ENCODE data around the gene CEL. TPM values are rescaled to one million over a fixed set of nuclear protein-coding genes. Genes with fewer than 3 reads are reported as not detected.

CEL gene
- total and polyA plus RNA-seq, 10 of the 15 experiments (the other 5 are each of a cell fraction or from before 2014, with no cell fraction given), result 0.05 to 4.1 (median 0.29) TPM; not detected in 2

- TF ChIP-seq TCF7 (IDR thresholded peaks at IDR 0.05; ENCODE audit: borderline replicate concordance) (no peak), CHD4 (IDR thresholded peaks at IDR 0.05) (no peak), USF1 (IDR thresholded peaks at IDR 0.05; ENCODE audit: borderline replicate concordance, extremely low read length, insufficient read depth, low read depth, low read length) (no peak), RUNX3 (IDR thresholded peaks at IDR 0.05; ENCODE audit: low read length) (no peak), HDAC2 (IDR thresholded peaks at IDR 0.05) (no peak)
Measured at GRCh38 chr9:133041958-133042357, 19.8 kb upstream of the CEL start (continued).

GRCh38 chr9:133042676-133043075 lies 19.1 kb upstream of the CEL start:
- RAD21 ChIA-PET (ENCODE audit: unreplicated experiment), result interaction anchor here (1.5 kb wide), 1 partner anchor 101 kb away, joined by 3 read pairs; no protein-coding TSS in a partner anchor
- Histone ChIP-seq H4K20me1 (ENCODE audit: control insufficient read depth, insufficient read depth) (0 out of 2 replicates have a peak, but pooled peaks cover 6% of the 10 kb centered on the region), H3K27ac (ENCODE audit: control insufficient read depth, insufficient read depth) (no peak overlapping the region), H3K79me2 (ENCODE audit: control insufficient read depth, insufficient read depth, low read length) (peaks cover 4% of the 10 kb centered on the region), H3K4me2 (ENCODE audit: control insufficient read depth, insufficient read depth) (no peak overlapping the region), H3K27me3 (replicated peaks in 1 of 2; ENCODE audit: control insufficient read depth in 2 of 2, insufficient read depth in 2 of 2, low read length in 1 of 2) (no peaks in the 10 kb centered on the region), H2AFZ (ENCODE audit: control insufficient read depth, low read depth, low read length) (no peak overlapping the region), H3K9ac (ENCODE audit: control insufficient read depth, insufficient read depth, low read length) (no peak overlapping the region), H3K4me1 (ENCODE audit: control insufficient read depth, insufficient read depth, low read length) (no peaks in the 10 kb centered on the region), H3K36me3 (ENCODE audit: control insufficient read depth in 2 of 2, insufficient read depth in 2 of 2, low read length in 1 of 2) (peaks cover 19 to 26% of the 10 kb centered on the region in 2 experiments), H3K9me3 (replicated peaks; ENCODE audit: control insufficient read depth, insufficient read depth, low read length) (no peaks in the 10 kb centered on the region), H3K4me3 (no peak overlapping the region)
- WGBS (ENCODE audit: insufficient coverage, insufficient replicate concordance, low lambda C conversion rate, missing lambda C conversion rate), result 90% methylated on average over 8 of the region's 8 CpGs
- POLR2A ChIA-PET, result no interaction called here
- SMC1A ChIA-PET (ENCODE audit: uncharacterized antibody, unreplicated experiment), result no interaction called here
- intact Hi-C loops (cut with micrococcal nuclease; ENCODE audit: unreplicated experiment), result no loop called here
- no peak for DNase-seq (ENCODE audit: low read depth, low spot score)
- TF ChIP-seq NRF1 (conservative IDR thresholded peaks at IDR 0.05; ENCODE audit: low read depth, low read length) (no peak), BCL11A (IDR thresholded peaks at IDR 0.05; ENCODE audit: low read depth, low read length) (no peak), IRF3 (IDR thresholded peaks at IDR 0.05) (no peak), STAT1 (conservative IDR thresholded peaks at IDR 0.05) (no peak), IKZF1 (conservative IDR thresholded peaks at IDR 0.05) (no peak), E2F8 (IDR thresholded peaks at IDR 0.05; ENCODE audit: low read depth, partially characterized antibody) (no peak), SP1 (IDR thresholded peaks at IDR 0.05; ENCODE audit: low read depth, low read length) (no peak), CHD4 (IDR thresholded peaks at IDR 0.05) (no peak), TCF12 (IDR thresholded peaks at IDR 0.05; ENCODE audit: low read depth, low read length) (no peak), MXI1 (IDR thresholded peaks at IDR 0.05; ENCODE audit: low read depth, low read length) (no peak), NR2F1 (conservative IDR thresholded peaks at IDR 0.05) (no peak), POLR2AphosphoS2 (IDR thresholded peaks at IDR 0.05; ENCODE audit: low read depth, low read length) (no peak), ZSCAN29 (IDR thresholded peaks at IDR 0.05) (no peak), HCFC1 (IDR thresholded peaks at IDR 0.05; ENCODE audit: low read length) (no peak), SRF (IDR thresholded peaks at IDR 0.05; ENCODE audit: low read depth in 2 of 2, low read length in 2 of 2) (no peak), RAD51 (IDR thresholded peaks at IDR 0.05) (no peak)
- in situ Hi-C loops (cut with MboI), result no loop called here
- no peak for ATAC-seq
- no TSS peak for BruUV-seq (replicated peaks)
- no peak for FAIRE-seq
- CTCF ChIA-PET, result interaction anchor here (1.2 to 2.7 kb wide), 2 partner anchors 11 to 21 kb away, joined by 3 to 20 read pairs; partner anchors contain the start of gene GTF3C5
